AG04449 (cell line): ENCODE data around the gene CRACDL.

ENCODE experiments used
- CTCF ChIA-PET: fragments of 350-600 bp; formaldehyde crosslinking; extraction: SDS; loops from one replicate; lab custom pipeline; 2021; ENCODE audit warnings: antibody characterized with exemption; lab: Yijun Ruan, JAX
- POLR2A ChIA-PET: fragments of 400-600, 350-600 bp; formaldehyde crosslinking; extraction: SDS; loops from one replicate; lab custom pipeline; 2020; ENCODE audit warnings: antibody characterized with exemption, inconsistent platforms; lab: Yijun Ruan, JAX
- DNase-seq: peaks from one replicate; pipeline ENCODE4 v3.0.0-alpha.2; 2010; ENCODE audit warnings: low read depth, low spot score
- H3K4me3 ChIP-seq: 2 replicates; pipeline ENCODE4 v1.5.1; 2011; ENCODE audit warnings: low read depth, mild to moderate bottlenecking, control low read depth, low read length
- TF ChIP-seq, protein P1 (sequence below): IDR thresholded peaks from one replicate; pipeline ENCODE4 v1.5.1; 2011; ENCODE audit warnings: mild to moderate bottlenecking, moderate library complexity, low read length, control low read depth, inconsistent platforms; ENCODE audit not compliant: insufficient read depth; ENCODE audit errors: missing control alignments

Gene CRACDL

DNA sequence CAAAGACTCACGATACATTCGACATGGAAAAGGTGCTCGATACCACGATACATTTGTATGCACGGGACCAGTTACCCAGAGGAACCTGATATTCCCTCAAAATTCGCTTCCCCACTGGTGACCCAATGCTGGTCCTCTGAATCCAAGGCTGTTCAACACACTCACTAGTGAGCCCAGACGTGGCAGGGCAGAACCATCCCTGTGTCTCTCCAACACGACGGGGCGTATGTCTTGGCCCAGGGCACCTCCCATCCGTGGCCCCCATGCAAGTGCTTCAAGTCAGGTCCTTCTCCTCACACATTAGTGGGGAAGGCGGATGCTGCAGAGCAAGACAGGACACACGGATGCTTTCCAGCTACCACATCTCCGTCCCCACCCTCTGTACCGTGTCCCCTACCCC lies 6.1 kb downstream of the CRACDL start:
- ChIA-PET CTCF (no interaction called here), POLR2A (no interaction called here)
- DNase-seq, result no peak
- no peak overlapping the region for H3K4me3 ChIP-seq
- TF ChIP-seq, protein P1, sequence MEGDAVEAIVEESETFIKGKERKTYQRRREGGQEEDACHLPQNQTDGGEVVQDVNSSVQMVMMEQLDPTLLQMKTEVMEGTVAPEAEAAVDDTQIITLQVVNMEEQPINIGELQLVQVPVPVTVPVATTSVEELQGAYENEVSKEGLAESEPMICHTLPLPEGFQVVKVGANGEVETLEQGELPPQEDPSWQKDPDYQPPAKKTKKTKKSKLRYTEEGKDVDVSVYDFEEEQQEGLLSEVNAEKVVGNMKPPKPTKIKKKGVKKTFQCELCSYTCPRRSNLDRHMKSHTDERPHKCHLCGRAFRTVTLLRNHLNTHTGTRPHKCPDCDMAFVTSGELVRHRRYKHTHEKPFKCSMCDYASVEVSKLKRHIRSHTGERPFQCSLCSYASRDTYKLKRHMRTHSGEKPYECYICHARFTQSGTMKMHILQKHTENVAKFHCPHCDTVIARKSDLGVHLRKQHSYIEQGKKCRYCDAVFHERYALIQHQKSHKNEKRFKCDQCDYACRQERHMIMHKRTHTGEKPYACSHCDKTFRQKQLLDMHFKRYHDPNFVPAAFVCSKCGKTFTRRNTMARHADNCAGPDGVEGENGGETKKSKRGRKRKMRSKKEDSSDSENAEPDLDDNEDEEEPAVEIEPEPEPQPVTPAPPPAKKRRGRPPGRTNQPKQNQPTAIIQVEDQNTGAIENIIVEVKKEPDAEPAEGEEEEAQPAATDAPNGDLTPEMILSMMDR, result no peak

- DNase-seq, result no peak
- no peak overlapping the region for H3K4me3 ChIP-seq
- TF ChIP-seq, protein P1, result no peak
- ChIA-PET POLR2A (no interaction called here), CTCF (no interaction called here)
Measured at GRCh38 chr2:98928242-98928641, 7.8 kb downstream of the CRACDL start.

DNA sequence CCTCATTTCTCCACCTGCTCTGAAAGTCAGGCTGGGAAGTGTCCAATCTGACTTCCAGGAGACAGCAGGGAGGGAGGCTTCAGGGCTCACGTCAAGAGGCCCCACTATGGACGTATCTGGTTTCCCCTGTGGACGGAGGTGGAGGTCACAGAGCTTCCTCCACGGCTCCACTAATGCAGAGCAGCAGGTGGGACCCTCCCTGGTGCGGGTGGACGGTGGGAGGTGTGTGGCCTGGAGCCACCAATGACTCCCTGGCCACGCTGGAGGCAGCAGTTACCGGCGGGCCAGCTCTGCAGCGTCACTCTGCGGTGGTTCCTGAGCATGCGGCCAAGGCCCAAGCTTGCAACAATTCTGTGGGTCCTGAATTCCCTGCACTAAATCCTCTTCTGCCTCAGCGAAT lies 9.0 kb downstream of the CRACDL start:
- H3K4me3 ChIP-seq, result no peak overlapping the region
- POLR2A ChIA-PET, result no interaction called here
- no peak for DNase-seq
- CTCF ChIA-PET, result no interaction called here
- TF ChIP-seq, protein P1, result no peak

- TF ChIP-seq, protein P1, result no peak
- no peak for DNase-seq
- H3K4me3 ChIP-seq, result no peak overlapping the region
- POLR2A ChIA-PET, result no interaction called here
- CTCF ChIA-PET, result no interaction called here
Measured at GRCh38 chr2:98926601-98927000, 9.4 kb downstream of the CRACDL start.

GRCh38 chr2:98924910-98925309 lies 11.1 kb downstream of the CRACDL start:
- POLR2A ChIA-PET, result interaction anchor here (1.2 kb wide), 1 partner anchor 10 kb away, joined by 3 read pairs; no protein-coding TSS in a partner anchor
- no peak overlapping the region for H3K4me3 ChIP-seq
- no peak for DNase-seq
- TF ChIP-seq, protein P1, result no peak
- CTCF ChIA-PET, result no interaction called here

- ChIA-PET POLR2A (no interaction called here), CTCF (no interaction called here)
- TF ChIP-seq, protein P1, result no peak
- no peak overlapping the region for H3K4me3 ChIP-seq
- no peak for DNase-seq
Measured at GRCh38 chr2:98924038-98924830, 11.8 kb downstream of the CRACDL start.
